NCI-H146 (cell line): Measurements from ENCODE around the gene NAIF1.

ENCODE experiments used
- DNase-seq: peaks from one replicate; lab custom pipeline; 2025; lab: John Stamatoyannopoulos, UW

Gene NAIF1

DNA sequence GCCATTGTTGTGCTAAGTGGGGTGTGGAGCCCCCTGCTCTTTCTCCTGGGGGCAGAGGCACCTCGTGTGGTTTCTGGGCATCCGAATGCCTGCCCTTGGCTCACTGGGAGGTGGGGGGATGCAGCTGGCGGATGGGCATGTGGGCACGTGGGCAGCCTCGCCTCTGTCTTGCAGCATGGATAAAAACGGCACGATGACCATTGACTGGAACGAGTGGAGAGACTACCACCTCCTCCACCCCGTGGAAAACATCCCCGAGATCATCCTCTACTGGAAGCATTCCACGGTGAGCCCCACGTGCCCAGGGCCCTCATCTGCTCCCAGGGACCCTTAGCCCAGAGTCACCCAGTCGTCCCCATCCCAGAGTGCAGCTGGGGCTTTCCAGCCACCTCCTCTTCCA, 35.1 kb upstream of the NAIF1 start:
- DNase-seq: no peak

- no peak for DNase-seq
These were observed 34.6 kb upstream of the NAIF1 start for GRCh38 chr9:128101690-128102089.

DNA sequence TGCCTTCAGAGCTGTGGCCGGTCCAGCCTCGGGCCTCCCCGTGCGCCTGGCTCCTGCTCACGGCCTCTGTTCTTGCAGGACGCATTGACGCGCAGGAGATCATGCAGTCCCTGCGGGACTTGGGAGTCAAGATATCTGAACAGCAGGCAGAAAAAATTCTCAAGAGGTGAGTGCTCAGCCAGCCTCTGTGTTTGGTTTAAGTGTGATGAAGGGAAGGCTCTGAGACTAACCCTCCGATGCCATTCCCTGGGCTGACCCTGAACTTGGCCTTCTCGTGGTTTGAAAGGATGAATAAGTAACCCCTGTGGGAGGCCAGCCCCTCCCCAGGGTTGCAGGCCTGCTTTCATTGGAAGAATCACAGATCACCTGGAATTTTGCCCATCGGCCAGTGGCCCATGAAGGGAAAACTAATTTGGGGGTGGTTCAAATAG, 34.1 kb upstream of the NAIF1 start:
- no peak for DNase-seq

DNA sequence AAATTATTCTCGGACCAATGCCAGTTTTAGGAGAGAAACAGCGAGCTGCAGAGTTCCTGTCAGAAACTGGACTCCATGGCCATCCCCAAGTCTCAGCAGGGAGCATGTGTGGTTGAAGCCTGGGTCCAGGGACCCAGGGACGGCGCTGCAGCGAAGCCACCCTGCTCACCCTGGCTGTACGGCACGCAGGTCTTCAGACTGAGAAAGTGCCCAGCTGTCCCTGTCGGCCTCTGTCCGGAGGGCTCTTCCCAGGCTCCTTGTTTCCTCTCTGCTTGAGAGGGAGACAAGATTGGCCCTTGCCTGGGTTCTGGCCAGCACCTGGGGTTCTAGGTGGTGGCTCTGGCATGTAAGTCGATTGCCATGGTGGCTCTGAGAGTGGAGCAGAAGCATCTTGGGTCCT, 33.5 kb upstream of the NAIF1 start:
- DNase-seq: no peak

DNA sequence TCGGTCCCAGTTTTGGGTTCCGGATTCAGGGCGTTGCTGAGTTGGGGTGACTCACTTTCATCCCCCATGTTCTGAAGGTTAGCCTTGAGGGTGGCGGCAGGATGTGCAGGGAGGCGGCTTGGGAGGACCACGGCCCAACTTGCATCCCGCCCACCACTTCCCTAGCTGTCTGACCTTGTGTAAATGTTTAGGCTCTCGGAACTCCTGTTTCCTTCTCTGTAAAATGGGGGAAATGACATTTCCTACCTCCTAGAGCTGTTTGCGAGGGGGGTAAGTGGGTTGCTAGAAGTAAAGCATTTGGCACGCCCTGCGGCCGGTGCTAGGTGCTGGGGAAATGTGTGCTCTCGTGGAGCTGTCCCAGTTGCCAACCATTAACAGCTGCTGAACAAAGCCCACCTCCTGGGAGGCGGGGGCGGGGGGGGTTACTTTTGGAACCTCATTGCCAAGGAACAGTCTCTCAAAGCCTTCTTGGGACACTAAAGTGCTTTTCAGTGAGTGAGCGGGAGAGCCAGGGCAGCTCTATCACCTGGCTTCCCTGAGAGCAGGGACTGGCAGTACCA, 32.9 kb upstream of the NAIF1 start:
- DNase-seq: no peak

DNA sequence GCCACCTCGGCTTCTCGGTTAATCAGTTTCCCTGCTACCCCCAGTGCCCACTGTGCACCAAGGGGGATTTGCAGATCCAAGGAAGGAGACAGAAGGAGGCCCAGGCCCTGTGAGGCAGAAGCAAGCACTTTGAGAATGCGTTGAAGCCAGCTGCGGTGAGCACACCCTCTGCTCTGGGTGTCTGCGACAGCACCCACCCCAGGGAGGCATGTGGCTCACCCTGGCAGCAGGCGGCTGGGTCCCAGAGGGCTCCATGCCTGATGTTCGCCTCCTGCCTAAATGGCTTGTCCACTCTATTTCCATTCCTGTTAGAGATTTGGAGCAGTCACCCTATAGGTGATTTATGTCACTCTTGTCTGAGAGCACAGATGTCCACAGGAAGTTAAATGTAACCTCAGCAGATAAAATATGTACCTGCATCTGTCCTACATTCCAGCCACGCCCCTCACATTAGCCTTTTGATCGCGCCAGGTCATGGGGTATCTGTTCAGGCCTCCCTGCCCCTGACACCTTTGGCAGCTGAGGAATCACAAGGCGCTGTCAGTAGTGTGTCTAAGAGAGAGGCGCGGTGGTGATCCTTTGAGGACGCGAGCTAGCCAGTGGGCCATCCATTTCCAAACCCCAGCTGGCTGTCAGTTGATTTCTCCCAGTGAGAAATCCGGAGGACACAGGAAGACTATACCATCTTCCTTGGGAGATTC, 32.3 kb upstream of the NAIF1 start:
- DNase-seq: no peak

GRCh38 chr9:128098297-128099230, 31.4 kb upstream of the NAIF1 start:
- peak; percentile 81 for DNase-seq

GRCh38 chr9:128097543-128098296, 30.6 kb upstream of the NAIF1 start:
- DNase-seq: no peak

DNA sequence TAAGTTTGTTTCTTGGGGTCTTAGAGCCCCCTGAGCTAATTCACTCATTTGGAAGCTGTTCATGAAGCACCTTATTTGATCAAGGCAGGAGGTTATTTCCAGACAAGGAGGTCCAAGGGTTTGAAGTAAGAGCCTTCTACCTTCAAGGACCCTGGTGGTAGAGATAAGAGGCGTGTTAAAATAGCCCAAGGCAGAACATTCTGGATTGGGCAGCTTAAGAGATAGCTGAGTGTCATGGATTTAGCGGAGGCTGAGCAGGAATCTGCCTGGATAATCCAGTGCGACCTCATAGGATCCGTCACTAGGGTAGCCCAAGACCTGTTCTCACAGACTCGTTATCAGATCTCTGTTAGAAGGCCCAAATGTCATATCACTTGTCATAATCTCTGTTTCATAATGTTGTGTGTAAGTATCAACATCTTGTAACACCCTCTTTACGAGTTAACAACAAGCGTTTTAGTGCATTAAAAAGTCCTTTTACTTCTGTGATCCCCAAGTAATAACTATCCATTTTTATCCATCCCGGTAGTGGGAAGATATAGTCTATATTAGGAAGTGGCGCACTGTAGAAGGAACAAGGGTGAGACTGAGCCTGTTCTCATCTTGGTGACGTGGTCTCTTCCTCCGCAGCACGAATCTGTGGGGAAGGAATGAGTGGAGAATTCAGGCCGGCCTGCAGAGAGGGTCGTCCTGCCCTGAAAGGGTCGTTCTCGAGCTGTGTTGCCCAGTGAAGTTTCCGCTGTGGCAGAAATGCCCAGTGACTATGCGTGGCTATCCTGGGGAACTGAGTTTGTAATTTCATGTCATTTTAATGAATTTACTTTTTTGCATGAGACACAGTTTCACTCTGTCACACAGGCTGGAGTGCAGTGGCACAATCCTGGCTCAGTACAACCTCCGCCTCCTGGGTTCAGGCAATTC, 29.8 kb upstream of the NAIF1 start:
- no peak for DNase-seq

DNA sequence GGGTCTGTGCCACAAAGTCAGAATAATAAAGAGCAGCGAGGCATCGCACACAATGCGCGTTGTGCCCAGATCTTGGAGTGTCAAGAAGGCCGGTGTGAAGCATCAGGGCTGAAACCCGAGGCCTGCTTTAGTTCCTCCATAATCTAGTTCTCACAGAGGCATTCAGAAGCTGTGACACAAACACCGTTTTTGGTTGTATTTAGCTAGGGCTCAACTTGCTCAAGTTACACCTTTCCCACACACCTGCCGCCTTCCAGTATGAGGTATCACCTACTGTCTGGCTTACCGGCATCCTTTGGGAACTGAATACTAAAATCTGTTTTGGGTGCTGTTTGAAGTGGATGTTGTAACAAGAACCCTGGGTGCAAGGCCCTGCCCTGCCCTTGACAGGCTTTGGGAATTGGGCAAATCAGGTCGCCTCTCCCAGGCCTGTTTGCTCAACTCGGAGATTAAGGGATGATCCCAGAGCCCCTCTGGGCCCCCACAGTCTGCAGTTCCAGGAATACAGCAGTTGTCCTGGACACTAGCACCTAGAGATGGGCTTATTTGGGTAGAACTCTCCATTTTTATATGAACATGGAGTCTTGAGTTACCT, 27.9 kb upstream of the NAIF1 start:
- no peak for DNase-seq

- DNase-seq: peak; percentile 72
These were observed 27.2 kb upstream of the NAIF1 start for GRCh38 chr9:128094166-128094949.

- no peak for DNase-seq
These were observed 25.9 kb upstream of the NAIF1 start for GRCh38 chr9:128093011-128093410.

- no peak for DNase-seq
These were observed 25.3 kb upstream of the NAIF1 start for GRCh38 chr9:128092199-128092977.

DNA sequence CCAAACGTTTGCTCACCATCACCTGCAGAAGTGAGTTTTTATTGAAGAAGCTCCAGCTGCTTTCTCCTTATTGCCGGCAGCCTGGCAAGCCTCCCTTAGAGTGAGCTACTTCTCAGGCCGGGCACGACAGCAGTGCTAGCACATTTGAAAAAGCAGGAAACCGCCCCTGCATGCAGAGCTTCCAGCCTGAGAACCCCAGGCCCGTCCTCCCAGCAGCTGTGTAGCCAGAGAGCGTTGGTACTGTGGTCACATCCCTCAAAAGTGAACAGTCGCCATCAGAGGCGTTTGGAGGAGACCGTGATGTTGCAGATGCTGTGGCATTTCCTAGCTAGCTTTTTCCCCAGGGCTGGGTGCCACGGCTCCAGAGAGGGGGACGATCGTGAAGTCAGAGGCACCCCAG, 24.5 kb upstream of the NAIF1 start:
- DNase-seq: no peak

DNA sequence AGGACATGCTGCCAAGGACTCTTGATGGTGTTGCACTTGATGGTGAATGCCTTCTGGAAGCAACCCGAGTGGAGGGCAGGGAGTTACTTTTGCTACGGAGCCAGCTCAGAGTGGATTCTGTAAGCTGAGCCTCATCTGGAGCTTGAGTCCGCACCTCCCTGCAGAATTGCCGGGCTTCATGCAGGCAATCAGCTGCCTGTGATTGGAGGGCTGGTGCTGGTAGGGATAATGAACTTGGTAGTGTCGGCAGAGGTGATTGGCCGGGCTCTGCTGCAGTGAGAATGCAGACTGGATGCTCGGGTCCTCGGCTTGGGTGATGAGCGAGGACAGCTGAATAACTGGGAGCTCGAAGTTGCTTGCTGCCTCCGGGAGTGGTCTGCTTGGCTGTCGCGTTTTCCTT, 24.0 kb upstream of the NAIF1 start:
- no peak for DNase-seq

GRCh38 chr9:128089299-128089698, 22.2 kb upstream of the NAIF1 start:
- DNase-seq: no peak

GRCh38 chr9:128088253-128088945, 21.3 kb upstream of the NAIF1 start:
- DNase-seq: no peak

- DNase-seq: no peak
These were observed 20.1 kb upstream of the NAIF1 start for GRCh38 chr9:128087262-128087661.

DNA sequence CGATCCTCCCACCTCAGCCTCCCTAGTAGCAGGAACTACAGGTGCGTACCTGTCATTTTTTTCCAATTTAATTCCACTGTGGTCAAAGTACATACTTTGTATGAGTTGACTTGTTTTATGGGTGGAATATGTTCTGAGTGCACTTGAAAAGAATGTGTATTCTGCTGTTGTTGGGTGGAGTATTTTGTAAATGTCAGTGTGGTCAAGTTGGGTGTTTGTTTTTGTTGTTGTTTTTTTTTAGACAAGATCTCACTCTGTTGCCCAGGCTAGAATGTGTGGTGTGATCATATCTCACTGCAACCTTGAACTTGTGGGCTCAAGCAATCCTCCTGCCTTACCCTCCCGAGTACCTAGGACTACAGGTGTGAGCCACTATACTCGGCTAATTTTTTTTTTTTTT, 18.8 kb upstream of the NAIF1 start:
- no peak for DNase-seq
